Measurements from ENCODE around the gene CD82.

Gene CD82

GRCh38 chr11:44565211-44565952 lies at the start of gene CD82:
Gene CD82, plus strand, starts transcription at chr11:44565663. Its CDS starts 29,000 bp downstream, at chr11:44594663.
- DNase-seq (ENCODE audit: low spot score) (peak; percentile 98), FAIRE-seq (no peak)

GRCh38 chr11:44516688-44517507 lies 48.6 kb upstream of the CD82 start:
- DNase-seq (ENCODE audit: low spot score) (no peak), FAIRE-seq (no peak)

GRCh38 chr11:44517541-44517940 lies 47.9 kb upstream of the CD82 start:
- FAIRE-seq = no peak
- no peak for DNase-seq (ENCODE audit: low spot score)

GRCh38 chr11:44518968-44519550 lies 46.4 kb upstream of the CD82 start:
- DNase-seq (ENCODE audit: low spot score) = no peak
- no peak for FAIRE-seq

- DNase-seq (ENCODE audit: low spot score) (no peak), FAIRE-seq (no peak)
Measured at GRCh38 chr11:44519989-44520737, 45.3 kb upstream of the CD82 start.

GRCh38 chr11:44521148-44521547 lies 44.3 kb upstream of the CD82 start:
- FAIRE-seq = no peak
- no peak for DNase-seq (ENCODE audit: low spot score)

- FAIRE-seq = no peak
- DNase-seq (ENCODE audit: low spot score) = no peak
Measured at GRCh38 chr11:44522294-44522693, 43.2 kb upstream of the CD82 start.

- FAIRE-seq (no peak), DNase-seq (ENCODE audit: low spot score) (no peak)
Measured at GRCh38 chr11:44524346-44524745, 41.1 kb upstream of the CD82 start.

- no peak for DNase-seq (ENCODE audit: low spot score)
- no peak for FAIRE-seq
Measured at GRCh38 chr11:44524751-44525201, 40.7 kb upstream of the CD82 start.

- DNase-seq (ENCODE audit: low spot score) (no peak), FAIRE-seq (no peak)
Measured at GRCh38 chr11:44525473-44526252, 39.8 kb upstream of the CD82 start.

- no peak for FAIRE-seq
Measured at GRCh38 chr11:44526438-44526837, 39.0 kb upstream of the CD82 start.

GRCh38 chr11:44527476-44527875 lies 38.0 kb upstream of the CD82 start:
- DNase-seq (ENCODE audit: low spot score) = no peak
- no peak for FAIRE-seq

More at GRCh38 chr11:44526438-44526837, 39.0 kb upstream of the CD82 start:
- no peak for DNase-seq (ENCODE audit: low spot score)

- no peak for FAIRE-seq
- DNase-seq (ENCODE audit: low spot score) = no peak
Measured at GRCh38 chr11:44528103-44528502, 37.4 kb upstream of the CD82 start.

- FAIRE-seq (no peak), DNase-seq (ENCODE audit: low spot score) (no peak)
Measured at GRCh38 chr11:44528581-44528980, 36.9 kb upstream of the CD82 start.

- FAIRE-seq (no peak), DNase-seq (ENCODE audit: low spot score) (no peak)
Measured at GRCh38 chr11:44529895-44530412, 35.5 kb upstream of the CD82 start.

GRCh38 chr11:44530413-44531115 lies 34.9 kb upstream of the CD82 start:
- FAIRE-seq (no peak), DNase-seq (ENCODE audit: low spot score) (no peak)

GRCh38 chr11:44531116-44531504 lies 34.4 kb upstream of the CD82 start:
- FAIRE-seq (no peak), DNase-seq (ENCODE audit: low spot score) (no peak)

GRCh38 chr11:44531636-44532035 lies 33.8 kb upstream of the CD82 start:
- FAIRE-seq = no peak
- DNase-seq (ENCODE audit: low spot score) = no peak

GRCh38 chr11:44532809-44533208 lies 32.7 kb upstream of the CD82 start:
- FAIRE-seq = no peak
- DNase-seq (ENCODE audit: low spot score) = no peak
